Measurements from ENCODE around the gene ARHGAP19. TPM values are rescaled to one million over a fixed set of nuclear protein-coding genes. Genes with fewer than 3 reads are reported as not detected.

Gene ARHGAP19
- polyA plus RNA-seq, 10 donors = 8.8 to 17.1 (median 12.6) TPM

Other genes starting within 250 kb of the ARHGAP19 start
- 1 to 10 TPM in 4 of 10 donors, under 1 TPM in 6; 0.39 to 1.9 (median 0.84) TPM for gene SLIT1, start 106.7 kb downstream of the ARHGAP19 start, polyA plus RNA-seq (ENCODE audit: insufficient read length in 10 of 10)
- 1 to 10 TPM in 8 of 10 donors, under 1 TPM in 2; 0.76 to 2.5 (median 1.4) TPM for gene FRAT1, start 26.6 kb upstream of the ARHGAP19 start, polyA plus RNA-seq (ENCODE audit: insufficient read length in 10 of 10)
- 1 to 10 TPM; 2.6 to 5.8 (median 3.7) TPM for gene FRAT2, start 42.1 kb upstream of the ARHGAP19 start, polyA plus RNA-seq (ENCODE audit: insufficient read length in 10 of 10)
- gene RRP12, start 108.7 kb upstream of the ARHGAP19 start, polyA plus RNA-seq (ENCODE audit: insufficient read length in 10 of 10) = 10 to 100 TPM; 18.5 to 27.3 (median 21.3) TPM
- 100 to 1,000 TPM in 9 of 10 donors, 10 to 100 TPM in 1; 90.7 to 151 (median 117) TPM for gene PGAM1, start 133.6 kb upstream of the ARHGAP19 start, polyA plus RNA-seq (ENCODE audit: insufficient read length in 10 of 10)
- 10 to 100 TPM; 25.0 to 32.8 (median 28.5) TPM for gene EXOSC1, start 153.4 kb upstream of the ARHGAP19 start, polyA plus RNA-seq (ENCODE audit: insufficient read length in 10 of 10)
- gene ZDHHC16, start 153.5 kb upstream of the ARHGAP19 start, polyA plus RNA-seq (ENCODE audit: insufficient read length in 10 of 10) = 10 to 100 TPM; 27.2 to 35.5 (median 31.7) TPM
- 10 to 100 TPM; 51.9 to 84.9 (median 58.4) TPM for gene MMS19, start 205.8 kb upstream of the ARHGAP19 start, polyA plus RNA-seq (ENCODE audit: insufficient read length in 10 of 10)
- 10 to 100 TPM; 11.3 to 17.3 (median 14.0) TPM for gene UBTD1, start 206.3 kb upstream of the ARHGAP19 start, polyA plus RNA-seq (ENCODE audit: insufficient read length in 10 of 10)